Activated CD4-positive, alpha-beta T cell treated with anti-CD3 and anti-CD28 coated beads, Interleukin-2, amount 10 ng/mL, durations not matched to agents 24 days and 14 days (primary cell): ENCODE data around the gene KRTAP5-3. TPM values are rescaled to one million over a fixed set of nuclear protein-coding genes. Genes with fewer than 3 reads are reported as not detected.
"Not testable (repeated sequence)": the region's sequence is repeated elsewhere in the genome, so short reads cannot be mapped to it uniquely, and the experiment has no call there.

ENCODE experiments used
- DNase-seq: peaks from one replicate; pipeline ENCODE4 v3.0.0; 2022
- H3K27ac Mint-ChIP-seq: one replicate; pipeline ENCODE4 v1.8.0; 2022; ENCODE audit warnings: mild to moderate bottlenecking, mixed read lengths
- H3K27me3 Mint-ChIP-seq: one replicate; pipeline ENCODE4 v1.8.0; 2022; ENCODE audit warnings: mixed read lengths
- H3K36me3 Mint-ChIP-seq: one replicate; pipeline ENCODE4 v1.8.0; 2022; ENCODE audit warnings: low read depth, mild to moderate bottlenecking, mixed read lengths
- H3K4me1 Mint-ChIP-seq: one replicate; pipeline ENCODE4 v1.8.0; 2021; ENCODE audit warnings: mixed read lengths
- H3K4me3 Mint-ChIP-seq: one replicate; pipeline ENCODE4 v1.8.0; 2022; ENCODE audit warnings: mild to moderate bottlenecking, moderate library complexity, mixed read lengths
- H3K9me3 Mint-ChIP-seq: one replicate; pipeline ENCODE4 v1.8.0; 2021; ENCODE audit warnings: mixed read lengths
- intact Hi-C: fragments of 100-400 bp; cut with micrococcal nuclease; formaldehyde crosslinking; loops from one replicate; pipeline ENCODE4 v1.15.1; 2023
- total RNA-seq: library from RNA; stranded (reverse); gene quantifications from 2 replicates; pipeline ENCODE4 v1.2.3, GENCODE V29; 2022

Gene KRTAP5-3
- total RNA-seq, 1 donor from 2014 or later = not detected

DNA sequence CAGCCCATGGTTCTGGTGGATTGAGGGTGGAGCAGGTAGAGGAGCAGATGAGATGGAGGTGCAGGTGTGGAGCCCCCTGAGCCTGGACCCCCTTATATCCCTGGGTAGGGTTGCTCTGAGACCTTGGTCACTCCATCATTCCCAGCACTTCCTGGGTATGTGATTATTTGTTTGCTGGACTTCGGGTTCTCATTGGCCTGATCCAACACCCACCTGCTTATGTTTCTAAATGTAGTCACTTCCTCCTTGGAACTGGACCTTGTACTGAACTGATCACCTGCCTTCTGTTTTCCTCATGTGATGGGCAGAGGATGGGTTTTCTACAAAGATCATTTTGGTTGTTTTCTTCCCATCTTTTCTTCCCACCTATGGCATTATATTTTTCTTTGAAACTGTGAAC lies 13.8 kb upstream of the KRTAP5-3 start, which contains the start of gene KRTAP5-4:
TSS of gene KRTAP5-4 (minus strand) at position 53 of the 400 bp plus-strand sequence. CDS start at position 8, 45 bp downstream.
- Mint-ChIP-seq H3K27me3 (peaks cover 4% of the 10 kb centered on the region), H3K4me1 (peaks cover 4% of the 10 kb centered on the region), H3K36me3 (no peaks in the 10 kb centered on the region), H3K4me3 (no peak within 1 kb of the TSS), H3K9me3 (no peaks in the 10 kb centered on the region), H3K27ac (no peak within 1 kb of the TSS)
- intact Hi-C loops = no loop called here
- DNase-seq = no peak

DNA sequence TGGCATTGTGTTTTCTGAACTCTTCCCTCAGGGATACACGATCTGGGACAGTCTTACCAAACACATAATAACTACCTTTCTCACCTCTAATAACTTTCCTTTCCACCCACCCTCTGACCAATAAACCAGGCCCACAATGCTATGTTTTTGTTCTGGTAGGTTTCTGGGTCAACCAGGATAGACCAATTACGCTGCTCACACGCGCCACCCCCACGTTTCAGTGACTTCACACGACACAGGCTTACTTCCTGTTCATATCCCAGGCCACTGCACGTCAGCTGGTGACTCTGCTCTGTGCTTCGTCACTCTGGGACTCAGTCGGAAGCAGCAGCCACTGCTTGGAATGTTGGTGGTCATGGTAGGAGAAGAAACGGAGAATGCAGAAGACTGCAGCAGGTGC lies 11.2 kb upstream of the KRTAP5-3 start:
- Mint-ChIP-seq H3K4me1 (peaks cover 4% of the 10 kb centered on the region), H3K27me3 (peaks cover 5% of the 10 kb centered on the region), H3K4me3 (no peak overlapping the region), H3K36me3 (no peaks in the 10 kb centered on the region), H3K27ac (no peak overlapping the region), H3K9me3 (no peaks in the 10 kb centered on the region)
- intact Hi-C loops = no loop called here
- no peak for DNase-seq

DNA sequence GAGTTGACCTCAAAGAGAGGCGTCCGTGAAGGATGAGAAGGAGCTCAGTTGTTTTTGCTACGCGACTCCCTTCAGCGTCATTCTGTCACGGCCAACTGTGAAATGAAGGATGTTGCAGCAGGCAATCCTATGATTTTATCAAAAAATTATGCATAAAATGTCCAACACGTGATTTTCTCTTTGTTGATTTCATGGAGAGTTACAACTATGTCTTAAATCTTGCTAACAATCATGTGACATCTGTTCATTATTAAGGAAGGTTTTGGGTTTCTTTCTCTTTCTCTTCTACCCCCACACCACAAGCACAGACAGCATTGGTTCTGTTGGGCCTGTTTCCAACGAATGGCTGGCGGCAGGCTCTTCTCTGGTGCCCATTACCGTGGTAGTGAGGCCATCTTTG lies 10.0 kb upstream of the KRTAP5-3 start:
- H3K4me1 Mint-ChIP-seq = peaks cover 4% of the 10 kb centered on the region
- DNase-seq = no peak
- H3K27ac Mint-ChIP-seq = no peak overlapping the region
- no peaks in the 10 kb centered on the region for H3K36me3 Mint-ChIP-seq
- peaks cover 5% of the 10 kb centered on the region for H3K27me3 Mint-ChIP-seq
- intact Hi-C loops = no loop called here
- no peaks in the 10 kb centered on the region for H3K9me3 Mint-ChIP-seq
- H3K4me3 Mint-ChIP-seq = no peak overlapping the region

DNA sequence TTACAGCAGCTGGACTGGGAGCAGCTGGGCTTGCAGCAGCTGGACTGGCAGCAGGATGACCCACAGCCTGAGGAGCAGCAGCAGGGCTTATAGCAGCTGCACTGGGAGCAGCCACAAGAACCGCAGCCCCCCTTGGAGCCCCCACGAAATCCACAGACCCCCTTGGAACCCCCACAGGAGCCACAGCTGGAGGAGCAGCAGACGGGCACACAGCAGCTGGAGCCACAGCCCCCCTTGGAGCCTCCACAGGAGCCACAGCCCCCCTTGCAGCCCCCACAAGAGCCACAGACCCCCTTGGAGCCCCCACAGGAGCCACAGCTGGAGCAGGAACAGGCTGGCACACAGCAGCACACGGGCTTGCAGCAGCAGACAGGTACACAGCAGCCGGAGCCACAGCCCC lies 362 bp downstream of the KRTAP5-3 start:
- H3K36me3 Mint-ChIP-seq, H3K4me1 Mint-ChIP-seq, H3K9me3 Mint-ChIP-seq, H3K27ac Mint-ChIP-seq, DNase-seq, intact Hi-C loops, H3K4me3 Mint-ChIP-seq: not testable (repeated sequence)
- peaks cover 14% of the 10 kb centered on the region for H3K27me3 Mint-ChIP-seq

DNA sequence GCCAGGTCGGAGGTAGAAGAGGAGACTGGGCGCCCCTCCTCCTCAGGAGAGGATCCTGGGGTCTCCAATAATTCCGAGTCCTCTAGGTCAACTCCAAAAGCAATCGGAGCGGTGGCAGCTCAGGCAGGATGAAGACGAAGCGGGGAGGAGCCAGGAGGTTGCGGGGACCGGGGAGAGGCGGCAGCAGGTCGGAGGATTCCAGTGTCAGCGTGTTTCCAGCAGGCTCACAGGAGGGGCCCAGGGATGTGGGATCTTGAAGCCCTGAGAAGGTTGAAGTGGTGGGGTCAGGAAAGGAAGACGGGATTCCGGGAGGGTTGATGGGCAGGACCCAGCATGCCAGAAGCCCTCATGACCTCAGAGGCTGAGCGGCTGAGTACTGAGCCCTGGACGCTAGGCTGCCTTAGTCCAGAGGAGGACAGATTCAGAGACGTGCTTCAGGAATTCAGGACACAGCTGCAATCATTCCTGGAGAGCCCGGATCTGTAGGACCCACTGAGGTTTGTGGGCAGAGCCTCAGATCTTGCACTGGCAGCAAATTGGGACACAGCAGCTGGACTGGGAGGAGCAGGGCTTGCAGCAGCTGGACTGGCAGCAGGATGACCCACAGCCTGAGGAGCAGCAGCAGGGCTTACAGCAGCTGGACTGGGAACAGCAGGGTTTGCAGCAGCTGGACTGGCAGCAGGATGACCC lies 962 bp downstream of the KRTAP5-3 start:
- peaks cover 17% of the 10 kb centered on the region for H3K27me3 Mint-ChIP-seq
- intact Hi-C loops, H3K4me1 Mint-ChIP-seq, H3K9me3 Mint-ChIP-seq, H3K4me3 Mint-ChIP-seq, H3K27ac Mint-ChIP-seq, H3K36me3 Mint-ChIP-seq, DNase-seq: not testable (repeated sequence)

DNA sequence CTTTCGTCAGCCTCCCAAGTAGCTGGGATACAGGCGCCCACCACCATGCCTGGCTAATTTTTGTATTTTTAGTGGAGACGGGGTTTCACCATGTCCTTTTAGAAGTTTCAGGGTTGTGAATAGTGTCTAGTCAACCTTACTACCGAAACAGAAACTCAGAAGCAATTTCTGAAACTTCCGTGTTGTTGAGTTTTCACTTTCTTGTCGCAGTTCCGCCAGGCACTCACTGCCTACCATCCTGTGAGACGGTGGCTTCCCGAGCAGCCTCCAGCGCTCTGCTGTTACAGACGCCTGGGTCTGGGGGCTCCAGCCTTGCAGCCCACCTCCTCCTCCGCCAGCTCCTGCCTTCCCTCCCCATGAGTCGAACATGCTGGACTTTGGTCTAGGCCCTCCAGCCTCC lies 2.3 kb downstream of the KRTAP5-3 start:
- peaks cover 24% of the 10 kb centered on the region for H3K27me3 Mint-ChIP-seq
- H3K36me3 Mint-ChIP-seq, H3K9me3 Mint-ChIP-seq, intact Hi-C loops, H3K4me1 Mint-ChIP-seq, H3K4me3 Mint-ChIP-seq, DNase-seq, H3K27ac Mint-ChIP-seq: not testable (repeated sequence)

DNA sequence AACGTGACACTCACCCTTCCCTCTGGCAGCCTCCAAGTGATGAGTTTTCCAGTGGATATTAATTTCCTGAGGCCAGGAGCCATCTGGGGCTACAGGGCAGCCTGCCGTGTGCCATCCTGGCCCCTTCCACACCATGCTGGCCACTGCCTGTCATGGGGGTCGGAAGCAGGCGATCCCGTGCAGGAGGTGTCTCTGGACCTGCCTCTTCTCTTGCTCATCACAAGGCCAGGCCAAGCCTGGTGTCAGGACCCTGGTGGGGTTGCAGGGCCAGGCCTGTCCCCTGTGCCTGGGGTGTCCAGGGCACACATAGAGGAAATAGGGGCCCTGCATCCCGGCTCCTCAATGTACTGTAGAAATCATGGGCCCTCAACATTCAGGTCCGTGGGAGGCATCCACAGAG lies 3.6 kb downstream of the KRTAP5-3 start:
- DNase-seq = no peak
- intact Hi-C loops = no loop called here
- H3K27me3 Mint-ChIP-seq = peaks cover 30% of the 10 kb centered on the region
- H3K36me3 Mint-ChIP-seq = no peaks in the 10 kb centered on the region
- H3K27ac Mint-ChIP-seq = no peak overlapping the region
- no peaks in the 10 kb centered on the region for H3K9me3 Mint-ChIP-seq
- H3K4me1 Mint-ChIP-seq = peaks cover 3% of the 10 kb centered on the region
- H3K4me3 Mint-ChIP-seq = no peak overlapping the region

DNA sequence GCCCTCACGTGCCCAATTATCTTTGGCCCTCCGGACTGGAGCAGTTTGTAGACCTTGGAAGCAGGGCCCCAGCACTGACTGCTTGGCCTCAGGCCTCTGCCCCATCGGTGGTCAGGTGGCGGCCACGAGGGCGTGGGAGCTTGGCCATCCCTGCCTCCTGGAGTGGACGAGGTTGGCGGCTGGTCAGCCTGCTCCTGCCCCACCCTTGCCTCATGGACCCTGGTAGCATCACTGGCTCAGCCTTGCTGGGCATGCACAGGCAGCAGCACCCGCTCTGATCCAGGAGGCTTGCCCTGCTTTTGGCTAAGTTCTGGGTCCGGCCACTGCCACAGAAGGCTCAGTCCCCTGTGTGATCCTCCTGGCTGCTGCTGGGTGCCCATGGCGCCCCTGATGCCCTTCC lies 4.1 kb downstream of the KRTAP5-3 start:
- Mint-ChIP-seq H3K27me3 (peaks cover 34% of the 10 kb centered on the region), H3K9me3 (no peaks in the 10 kb centered on the region), H3K4me3 (no peak overlapping the region), H3K4me1 (peaks cover 3% of the 10 kb centered on the region), H3K27ac (no peak overlapping the region), H3K36me3 (no peaks in the 10 kb centered on the region)
- no peak for DNase-seq
- intact Hi-C loops = no loop called here

DNA sequence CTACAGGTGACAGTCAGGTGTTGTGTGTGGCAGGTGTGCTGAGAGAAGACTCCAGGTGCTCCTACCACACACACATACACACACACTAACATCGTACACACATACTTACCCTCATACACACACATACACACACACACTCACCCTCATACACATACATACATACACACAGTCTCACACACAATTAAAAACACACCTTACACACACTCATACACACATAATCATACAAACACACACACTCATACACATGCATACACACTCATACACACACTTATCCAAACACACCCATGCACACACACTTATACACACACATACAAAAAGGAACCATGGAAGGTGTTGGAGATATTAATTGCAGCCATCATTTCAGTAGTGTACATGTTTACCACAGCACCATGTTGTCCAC lies 4.6 kb downstream of the KRTAP5-3 start:
- no peaks in the 10 kb centered on the region for H3K36me3 Mint-ChIP-seq
- no peak for DNase-seq
- H3K27me3 Mint-ChIP-seq = peaks cover 37% of the 10 kb centered on the region
- H3K9me3 Mint-ChIP-seq = no peaks in the 10 kb centered on the region
- no peak overlapping the region for H3K4me3 Mint-ChIP-seq
- H3K27ac Mint-ChIP-seq = no peak overlapping the region
- intact Hi-C loops = no loop called here
- H3K4me1 Mint-ChIP-seq = peaks cover 3% of the 10 kb centered on the region

DNA sequence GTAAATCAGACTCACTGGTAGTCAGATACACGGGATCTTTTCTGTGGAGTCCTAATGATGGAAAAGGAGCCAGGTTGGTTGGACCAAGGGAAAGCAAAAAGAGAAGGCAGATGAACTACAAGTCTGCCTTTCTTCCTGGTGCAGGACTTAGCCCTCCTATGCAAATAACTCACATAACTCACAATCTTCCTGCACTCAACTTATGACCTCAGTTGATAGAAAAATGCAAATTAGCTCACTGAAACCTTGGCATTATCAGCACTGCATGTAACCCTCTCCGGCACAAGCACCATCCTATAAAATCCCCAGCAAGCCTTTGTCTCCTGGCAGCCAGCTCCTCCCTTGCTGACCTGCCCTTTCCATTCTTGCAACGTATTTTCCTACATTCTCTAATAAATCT lies 6.6 kb downstream of the KRTAP5-3 start:
- intact Hi-C loops, H3K27ac Mint-ChIP-seq, H3K9me3 Mint-ChIP-seq, H3K36me3 Mint-ChIP-seq, H3K4me1 Mint-ChIP-seq, H3K4me3 Mint-ChIP-seq, DNase-seq: not testable (repeated sequence)
- peaks cover 44% of the 10 kb centered on the region for H3K27me3 Mint-ChIP-seq

DNA sequence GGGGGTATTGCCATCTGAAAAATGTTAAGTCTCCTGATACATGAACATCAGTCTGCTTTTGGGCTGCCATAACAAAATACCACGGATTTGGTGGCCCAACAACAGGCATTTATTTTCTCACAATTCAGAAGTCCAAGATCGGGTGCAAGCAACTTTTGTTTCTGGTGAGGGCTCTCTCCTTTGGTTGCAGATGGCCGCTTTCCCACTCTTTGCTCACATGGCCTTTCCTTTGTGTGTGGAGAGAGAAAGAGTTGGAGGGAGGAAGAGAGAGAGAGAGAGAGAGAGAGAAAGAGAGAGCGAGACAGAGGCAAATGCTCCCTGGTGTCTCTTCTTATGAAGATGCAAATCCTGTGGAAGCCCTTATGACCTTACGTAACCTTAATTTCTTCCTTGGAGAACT lies 7.6 kb downstream of the KRTAP5-3 start:
- Mint-ChIP-seq H3K27me3 (peaks cover 51% of the 10 kb centered on the region), H3K4me1 (no peaks in the 10 kb centered on the region), H3K4me3 (no peak overlapping the region), H3K36me3 (no peaks in the 10 kb centered on the region), H3K9me3 (no peaks in the 10 kb centered on the region), H3K27ac (no peak overlapping the region)
- no peak for DNase-seq
- intact Hi-C loops = no loop called here

DNA sequence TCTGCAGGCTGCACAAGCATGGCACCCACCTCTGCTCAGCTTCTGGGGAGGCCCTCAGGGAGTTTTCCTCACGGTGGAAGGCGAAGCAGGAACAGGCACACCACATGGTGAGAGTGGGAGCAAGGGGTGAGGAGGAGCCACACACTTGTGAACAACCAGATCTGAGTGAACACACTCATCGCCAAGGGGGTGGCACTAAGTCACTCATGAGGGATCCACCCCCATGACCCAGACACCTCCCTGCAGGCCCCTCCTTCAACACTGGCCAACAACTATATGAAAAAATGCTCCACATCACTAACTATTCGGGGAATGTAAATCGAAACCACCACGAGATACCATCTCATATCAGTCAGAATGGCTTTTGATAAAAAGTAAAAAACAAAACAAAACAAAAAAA lies 9.4 kb downstream of the KRTAP5-3 start:
- Mint-ChIP-seq H3K4me1 (peaks cover 2% of the 10 kb centered on the region), H3K27me3 (peaks cover 64% of the 10 kb centered on the region), H3K36me3 (no peaks in the 10 kb centered on the region), H3K4me3 (no peak overlapping the region), H3K9me3 (no peaks in the 10 kb centered on the region), H3K27ac (no peak overlapping the region)
- intact Hi-C loops = no loop called here
- DNase-seq = no peak

DNA sequence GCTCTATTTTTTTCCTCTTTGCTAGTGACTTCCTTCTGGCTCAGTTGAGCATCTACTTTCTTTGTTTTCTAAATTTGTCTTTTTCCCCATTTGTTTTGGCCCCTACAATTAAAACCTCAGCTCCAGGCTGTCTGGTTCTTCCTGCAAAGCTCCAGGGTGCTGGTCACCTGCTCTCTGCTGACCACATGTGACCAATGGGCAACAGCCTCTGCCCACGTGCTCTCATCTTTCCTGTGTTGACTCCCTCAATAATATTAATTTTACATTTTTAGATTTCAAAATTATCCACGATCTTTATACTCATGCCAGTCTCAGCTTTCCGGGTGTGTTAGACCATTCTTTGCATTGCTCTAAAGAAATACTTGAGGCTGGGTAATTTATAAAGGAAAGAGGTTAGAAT lies 9.9 kb downstream of the KRTAP5-3 start:
- DNase-seq, H3K4me1 Mint-ChIP-seq, H3K36me3 Mint-ChIP-seq, H3K4me3 Mint-ChIP-seq, H3K9me3 Mint-ChIP-seq, intact Hi-C loops, H3K27ac Mint-ChIP-seq: not testable (repeated sequence)
- H3K27me3 Mint-ChIP-seq = peaks cover 66% of the 10 kb centered on the region

DNA sequence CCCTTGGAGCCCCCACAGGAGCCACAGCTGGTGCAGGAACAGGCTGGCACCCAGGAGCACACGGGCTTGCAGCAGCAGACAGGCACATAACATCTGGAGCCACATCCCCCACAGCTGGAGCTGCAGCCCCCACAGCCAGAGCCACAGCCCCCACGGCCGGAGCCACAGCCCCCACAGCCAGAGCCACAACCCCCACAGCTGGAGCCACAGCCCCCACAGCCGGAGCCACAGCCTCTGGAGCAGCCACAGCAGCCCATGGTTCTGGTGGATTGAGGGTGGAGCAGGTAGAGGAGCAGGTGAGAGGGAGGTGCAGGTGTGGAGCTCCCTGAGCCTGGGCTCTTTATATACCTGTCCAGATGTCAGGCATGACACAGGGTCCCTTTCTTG lies 10.3 kb downstream of the KRTAP5-3 start, which contains the start of gene KRTAP5-2:
TSS of gene KRTAP5-2 (minus strand) at position 301 of the 387 bp plus-strand sequence. CDS start at position 257, 44 bp downstream.
- Mint-ChIP-seq H3K27me3 (peaks cover 65% of the 10 kb centered on the region), H3K36me3 (no peaks in the 10 kb centered on the region)

More for the DNA sequence above, 10.3 kb downstream of the KRTAP5-3 start, which contains the start of gene KRTAP5-2:
- no peak for DNase-seq
- Mint-ChIP-seq H3K27ac (no peak within 1 kb of the TSS), H3K4me1 (peaks cover 2% of the 10 kb centered on the region), H3K4me3 (no peak within 1 kb of the TSS), H3K9me3 (no peaks in the 10 kb centered on the region)
- intact Hi-C loops = no loop called here
